Pericardium fibroblast (primary cell): ENCODE results near the gene DKK2. TPM values are rescaled to one million over a fixed set of nuclear protein-coding genes. Genes with fewer than 3 reads are reported as not detected.

Experiments
- total RNA-seq: library from RNA; depleted of rRNA; stranded (reverse); fragments of >200 nt; gene quantifications from 2 replicates; pipeline ENCODE4 v1.2.3, GENCODE V29; 2015

Gene DKK2
- not detected in 2 replicates for total RNA-seq

DNA sequence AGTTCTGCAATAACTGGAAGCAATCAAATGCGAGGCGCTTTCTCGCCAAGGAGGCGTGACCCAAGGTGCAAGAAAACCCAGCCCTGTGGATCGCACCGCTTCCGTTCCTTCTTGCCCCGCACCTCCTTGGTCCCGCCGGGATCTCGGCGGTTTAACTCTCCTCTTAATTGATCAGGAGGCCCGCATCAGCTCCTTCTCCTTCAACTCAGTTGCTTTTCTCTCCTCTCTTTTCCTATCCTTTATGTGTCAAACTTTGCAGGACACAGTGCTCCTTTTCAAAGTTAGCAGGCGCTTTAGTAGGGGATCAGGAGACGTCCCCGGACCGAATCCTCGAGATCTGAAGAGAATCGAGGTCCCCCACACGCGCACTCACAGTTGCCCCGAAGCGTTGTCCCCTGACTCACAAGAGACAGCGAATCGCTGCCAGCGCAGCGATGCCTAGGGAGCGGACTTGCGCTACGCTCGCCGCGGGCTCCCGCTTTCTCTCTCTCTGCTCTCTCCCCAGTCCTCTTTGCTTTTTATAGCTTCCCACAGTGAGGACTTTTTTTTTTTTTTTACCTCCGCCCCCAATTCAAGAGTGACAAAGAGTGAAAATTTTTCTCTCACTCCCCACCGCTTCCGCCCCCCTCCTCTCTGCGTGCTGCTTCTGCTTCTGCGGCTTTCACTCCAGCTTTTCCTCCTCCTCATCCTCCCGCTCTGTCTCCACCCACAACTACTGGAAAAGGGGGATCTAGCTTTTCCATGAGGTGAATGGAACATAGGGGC lies at the start of gene DKK2:
TSS of gene DKK2 (minus strand) at position 495 of the 765 bp plus-strand sequence. CDS start 722 bp downstream, outside the sequence.

